Fibroblast of the conjunctiva (primary cell): ENCODE measurements around the gene SOCS4.
"Not testable (repeated sequence)": the region's sequence is repeated elsewhere in the genome, so short reads cannot be mapped to it uniquely, and the experiment has no call there.

Experiments
- DNase-seq: peaks from one replicate; pipeline ENCODE4 v3.0.0-alpha.2; 2010; ENCODE audit warnings: low read depth

SOCS4 gene

GRCh38 chr14:55026793-55027561 lies at the start of gene SOCS4, which contains the start of gene WDHD1:
Gene SOCS4, plus strand, starts transcription at chr14:55027236. Its CDS starts 15,806 bp downstream, at chr14:55043042.
Gene WDHD1, minus strand, starts transcription at chr14:55027099. Its CDS starts 312 bp downstream, at chr14:55026787.
- peak; percentile 87 for DNase-seq

GRCh38 chr14:54979039-54979438 lies 48.0 kb upstream of the SOCS4 start:
- DNase-seq = no peak

DNA sequence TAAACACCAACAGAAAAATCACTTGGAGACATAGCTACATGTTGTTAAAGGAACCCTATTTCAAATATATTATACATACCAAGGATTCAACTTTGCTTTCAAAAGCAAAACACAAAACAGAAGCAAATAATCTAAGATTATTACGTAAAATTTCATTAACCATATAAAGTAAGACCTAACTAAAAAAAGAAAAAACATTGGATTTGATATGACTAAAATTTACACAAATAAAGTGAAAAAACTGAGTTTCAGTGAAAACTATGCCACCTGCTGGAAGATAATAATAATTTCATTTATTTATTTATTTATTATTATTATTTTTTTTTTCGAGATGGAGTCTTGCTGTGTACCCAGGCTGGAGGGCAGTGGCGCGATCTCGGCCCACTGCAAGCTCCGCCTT lies 45.3 kb upstream of the SOCS4 start:
- peak; percentile 4 for DNase-seq

DNA sequence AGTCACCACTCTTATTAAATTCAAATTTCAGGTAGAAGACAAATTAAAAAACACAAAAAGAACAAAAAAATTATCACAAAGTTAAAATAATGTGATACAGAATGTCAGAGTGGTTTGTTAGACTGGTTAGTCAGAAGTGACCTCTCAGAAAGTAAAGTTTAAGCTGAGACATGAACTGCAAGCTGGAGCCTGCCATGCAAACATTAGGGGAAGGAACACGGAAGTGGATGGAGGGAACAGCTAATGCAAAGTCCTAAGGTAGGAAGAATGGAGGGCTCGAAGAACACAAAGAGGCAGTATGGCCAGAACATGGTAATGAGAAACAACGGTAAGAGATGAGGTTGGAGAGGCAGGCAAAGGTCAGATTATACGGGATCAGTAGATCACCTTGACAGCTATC lies 41.9 kb upstream of the SOCS4 start:
- DNase-seq = no peak

GRCh38 chr14:55000381-55000780 lies 26.7 kb upstream of the SOCS4 start:
- peak; percentile 3 for DNase-seq

DNA sequence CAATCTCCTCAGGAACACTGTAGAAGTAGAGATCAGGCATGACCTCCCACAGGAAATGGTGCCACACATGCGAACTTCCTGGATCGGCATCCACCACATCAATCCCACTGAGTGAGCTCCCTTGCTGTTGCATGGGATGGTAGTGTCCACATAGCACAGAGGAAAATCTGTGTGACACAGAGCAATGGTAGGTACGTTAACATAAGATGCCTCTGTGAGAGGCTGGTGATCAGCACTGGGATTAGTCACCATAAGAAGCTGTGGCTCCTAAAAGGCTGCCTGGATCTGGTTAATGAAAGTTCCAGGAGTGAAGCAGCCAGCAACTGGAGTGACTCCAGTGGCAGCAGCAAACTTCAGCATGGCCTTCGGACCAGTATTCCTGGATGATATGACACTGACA lies 22.0 kb upstream of the SOCS4 start:
- no peak for DNase-seq

DNA sequence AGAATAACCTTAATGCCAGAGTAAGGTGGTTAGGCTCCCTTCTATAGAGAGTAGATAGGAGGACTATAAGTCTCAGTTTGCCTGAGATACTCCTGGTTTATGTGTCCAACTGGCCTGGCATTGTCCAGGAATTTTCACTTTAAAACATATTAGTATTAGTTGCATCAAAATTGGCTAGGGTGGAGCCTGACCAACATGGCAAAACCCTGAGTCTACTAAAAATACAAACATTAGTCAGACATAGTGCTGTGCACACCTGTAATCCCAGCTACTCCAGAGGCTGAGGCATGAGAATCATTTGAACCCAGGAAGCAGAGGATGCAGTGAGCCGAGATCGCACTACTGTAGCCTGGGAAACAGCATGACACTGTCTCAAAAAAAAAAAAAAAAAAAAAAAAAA lies 12.0 kb upstream of the SOCS4 start:
- DNase-seq = no peak

DNA sequence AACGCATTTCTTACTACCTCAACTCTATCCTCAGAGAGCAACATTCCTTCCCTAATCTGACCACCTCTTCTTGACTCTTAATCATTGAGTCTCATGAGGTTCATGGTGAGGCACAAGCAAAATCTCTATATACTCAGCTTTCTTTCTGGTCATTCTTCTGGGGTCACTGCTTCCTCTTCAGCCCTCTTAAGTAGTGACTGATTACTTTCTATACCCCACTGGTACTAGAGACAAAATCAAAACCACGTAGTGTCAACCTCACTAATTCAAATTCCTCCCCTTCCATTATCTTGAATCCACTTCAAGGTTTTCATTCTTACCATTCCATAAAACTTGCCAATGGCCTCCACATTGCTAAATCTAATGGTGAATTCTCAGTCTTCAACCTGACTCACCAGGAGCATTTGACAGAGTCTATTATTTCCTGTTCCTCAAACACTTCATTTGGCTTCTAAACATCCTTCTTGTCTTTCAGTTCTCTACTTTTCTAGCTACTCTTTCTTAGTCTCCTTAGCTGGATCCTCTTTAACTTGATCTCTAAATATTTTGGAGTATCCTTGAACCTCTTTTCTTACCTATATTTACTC lies 7.0 kb upstream of the SOCS4 start:
- no peak for DNase-seq

- not testable (repeated sequence) for DNase-seq
Measured at GRCh38 chr14:55024365-55024764, 2.7 kb upstream of the SOCS4 start.

DNA sequence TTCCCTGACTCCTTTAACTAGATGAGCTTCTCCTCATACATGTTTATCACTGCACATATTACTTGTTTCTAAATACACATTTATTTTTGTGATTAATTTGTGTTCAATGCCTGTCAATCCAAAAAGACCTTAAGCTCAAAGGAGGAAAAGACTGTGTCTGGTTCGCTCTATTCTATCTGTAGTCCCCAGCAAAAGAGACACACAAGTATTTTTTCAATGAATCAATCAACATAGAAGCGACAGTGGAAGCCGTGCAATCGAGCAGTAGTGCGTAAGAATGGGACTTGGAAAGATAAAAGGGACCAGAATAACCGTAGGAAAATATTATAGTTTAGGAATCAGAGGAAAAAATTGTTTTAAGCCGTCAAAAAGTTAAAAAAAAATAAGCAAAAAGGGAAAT lies 1.1 kb upstream of the SOCS4 start:
- DNase-seq = no peak

GRCh38 chr14:55026441-55026792 lies 619 bp upstream of the SOCS4 start:
- no peak for DNase-seq

DNA sequence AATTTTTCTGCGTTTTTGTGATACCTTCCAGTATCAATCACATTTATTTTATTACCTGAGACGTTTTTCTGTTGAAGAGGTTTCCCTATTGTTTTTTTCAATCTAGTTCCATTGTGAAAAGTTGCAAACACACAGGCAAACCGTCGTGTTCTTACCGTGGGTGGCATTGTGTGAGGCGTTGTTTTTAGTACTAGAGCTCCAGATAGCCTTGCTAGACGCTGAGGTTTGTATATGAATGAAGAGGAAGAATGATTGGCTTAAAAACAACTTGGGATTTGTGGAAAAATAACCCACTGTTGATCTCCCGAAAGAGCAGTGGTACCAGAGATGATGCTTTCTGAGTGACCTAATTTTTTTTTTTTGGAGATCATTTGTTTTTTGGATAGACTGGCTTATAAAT lies 1.0 kb downstream of the SOCS4 start:
- DNase-seq = no peak

- DNase-seq = no peak
Measured at GRCh38 chr14:55028476-55028875, 1.4 kb downstream of the SOCS4 start.

DNA sequence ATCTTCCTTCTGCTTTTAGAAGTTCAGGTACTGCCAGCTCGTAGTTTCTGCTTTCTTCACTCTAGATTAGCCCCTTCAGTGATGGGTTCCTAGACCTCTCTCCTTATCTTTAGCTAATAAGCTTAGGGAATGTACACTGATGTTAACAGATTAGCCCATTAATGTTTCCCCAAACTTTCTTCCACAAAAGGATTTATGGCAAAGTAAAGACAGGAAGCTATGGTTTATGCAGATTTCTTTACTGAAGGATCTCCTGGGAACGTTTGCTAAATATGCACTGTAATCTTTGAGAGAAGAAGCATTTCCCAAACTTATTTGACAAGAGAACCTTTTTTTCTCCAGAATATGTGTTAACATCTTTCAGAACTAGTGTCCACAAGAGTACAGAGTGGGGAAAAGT lies 4.2 kb downstream of the SOCS4 start:
- DNase-seq = no peak

DNA sequence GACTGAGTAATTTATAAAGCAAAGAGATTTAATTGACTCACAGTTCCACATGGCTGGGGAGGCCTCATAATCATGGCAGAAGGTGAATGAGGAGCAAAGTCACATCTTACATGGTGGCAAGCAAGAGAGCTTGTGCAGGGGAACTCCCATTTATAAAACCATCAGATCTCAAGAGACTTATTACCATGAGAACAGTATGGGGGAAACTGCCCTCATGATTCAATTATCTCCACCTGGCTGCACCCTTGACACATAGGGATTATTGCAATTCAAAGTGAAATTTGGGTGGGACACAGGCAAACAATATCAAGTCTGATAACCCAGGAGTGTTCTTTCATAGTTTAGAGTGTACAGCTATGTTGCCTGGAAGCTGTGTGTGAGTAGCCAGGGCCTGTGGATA lies 11.0 kb downstream of the SOCS4 start:
- DNase-seq = not testable (repeated sequence)

DNA sequence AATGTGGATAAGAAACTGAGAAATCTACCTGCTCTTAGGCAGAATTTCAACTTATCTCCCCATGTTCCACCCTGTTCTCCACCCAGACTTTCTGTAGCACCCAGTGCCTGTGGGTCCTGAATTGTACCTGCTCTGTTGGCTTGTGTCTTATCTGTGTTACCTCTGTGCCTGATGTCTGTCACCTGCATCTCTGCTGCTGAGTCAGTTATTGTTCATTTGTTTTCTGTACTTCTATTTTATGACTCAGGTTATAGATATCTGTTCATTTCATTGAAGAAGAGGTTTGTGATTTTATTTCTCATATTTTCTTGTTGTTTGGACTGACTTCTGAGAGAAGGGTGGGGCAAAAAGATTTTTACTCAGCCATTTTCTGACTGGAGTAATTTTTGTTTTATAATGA lies 11.7 kb downstream of the SOCS4 start:
- DNase-seq = no peak

- no peak for DNase-seq
Measured at GRCh38 chr14:55043528-55043927, 16.5 kb downstream of the SOCS4 start.

DNA sequence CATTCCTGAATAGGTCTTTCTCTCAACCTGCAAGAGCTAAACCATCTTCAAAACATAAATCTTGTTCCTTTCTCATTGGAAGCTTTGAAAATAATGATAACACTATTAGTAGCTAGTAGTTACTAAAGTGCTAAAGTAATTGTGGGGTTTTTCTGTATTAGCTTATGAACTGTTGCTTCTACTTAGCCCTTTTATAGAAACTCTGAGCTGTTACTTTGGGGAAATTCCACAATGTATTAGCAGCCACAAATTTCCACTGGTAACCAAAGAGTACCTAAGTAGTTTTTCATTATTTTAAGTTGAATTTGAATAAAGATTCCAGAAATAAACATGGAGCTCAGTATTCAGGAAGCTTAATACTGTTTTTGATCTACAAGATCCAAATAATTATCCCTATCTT lies 18.1 kb downstream of the SOCS4 start:
- no peak for DNase-seq

- no peak for DNase-seq
Measured at GRCh38 chr14:55047301-55048053, 20.4 kb downstream of the SOCS4 start.

- DNase-seq = no peak
Measured at GRCh38 chr14:55048900-55049436, 21.9 kb downstream of the SOCS4 start.

GRCh38 chr14:55051165-55051422 lies 24.1 kb downstream of the SOCS4 start:
- no peak for DNase-seq

GRCh38 chr14:55051423-55052268 lies 24.6 kb downstream of the SOCS4 start, which contains the start of gene MAPK1IP1L:
Gene MAPK1IP1L, plus strand, starts transcription at chr14:55051647. Its CDS starts 10,037 bp downstream, at chr14:55061684.
- peak; percentile 85 for DNase-seq
